NCI-H1092 treated with DMSO at 0.1 percent for 48 hours (cell line): ENCODE data around the gene RAPGEF1.

Experiments used
- DNase-seq: peaks from one replicate; lab custom pipeline; 2025; lab: John Stamatoyannopoulos, UW

The RAPGEF1 gene

DNA sequence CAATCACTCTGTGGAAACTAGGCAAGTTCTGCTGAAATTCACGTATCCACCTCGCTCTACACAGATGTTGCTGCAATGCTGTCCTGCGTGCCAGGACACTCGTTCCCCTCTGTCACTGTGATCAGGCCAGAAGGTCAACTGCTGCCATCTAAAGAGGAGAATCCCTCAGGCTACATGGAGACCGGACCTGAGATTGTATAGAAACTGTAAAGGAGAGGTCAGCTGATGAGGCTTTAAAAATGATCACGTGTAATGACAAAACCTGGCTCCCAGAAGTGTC lies 114.4 kb downstream of the RAPGEF1 start:
- no peak for DNase-seq

GRCh38 chr9:131624636-131625507 lies 115.0 kb downstream of the RAPGEF1 start:
- no peak for DNase-seq

- no peak for DNase-seq
Measured at GRCh38 chr9:131623655-131624330, 116.1 kb downstream of the RAPGEF1 start.

DNA sequence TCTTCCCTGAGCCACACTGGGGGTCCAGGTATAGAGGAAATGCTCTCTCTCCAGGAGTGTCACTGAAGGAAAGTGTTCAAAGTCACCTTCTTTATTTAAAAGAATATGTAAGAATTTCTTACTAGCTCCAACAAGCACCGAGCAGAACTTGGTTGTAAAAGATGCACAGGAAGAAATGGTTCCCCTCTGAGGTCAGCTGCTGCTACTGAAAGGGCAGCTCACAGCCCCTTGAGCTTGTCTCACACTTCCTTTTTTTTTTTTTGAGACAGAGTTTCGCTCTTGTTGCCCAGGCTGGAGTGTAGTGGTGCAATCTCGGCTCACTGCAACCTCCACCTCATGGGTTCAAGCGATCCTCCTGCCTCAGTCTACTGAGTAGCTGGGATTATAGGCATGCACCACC lies 117.4 kb downstream of the RAPGEF1 start:
- no peak for DNase-seq

DNA sequence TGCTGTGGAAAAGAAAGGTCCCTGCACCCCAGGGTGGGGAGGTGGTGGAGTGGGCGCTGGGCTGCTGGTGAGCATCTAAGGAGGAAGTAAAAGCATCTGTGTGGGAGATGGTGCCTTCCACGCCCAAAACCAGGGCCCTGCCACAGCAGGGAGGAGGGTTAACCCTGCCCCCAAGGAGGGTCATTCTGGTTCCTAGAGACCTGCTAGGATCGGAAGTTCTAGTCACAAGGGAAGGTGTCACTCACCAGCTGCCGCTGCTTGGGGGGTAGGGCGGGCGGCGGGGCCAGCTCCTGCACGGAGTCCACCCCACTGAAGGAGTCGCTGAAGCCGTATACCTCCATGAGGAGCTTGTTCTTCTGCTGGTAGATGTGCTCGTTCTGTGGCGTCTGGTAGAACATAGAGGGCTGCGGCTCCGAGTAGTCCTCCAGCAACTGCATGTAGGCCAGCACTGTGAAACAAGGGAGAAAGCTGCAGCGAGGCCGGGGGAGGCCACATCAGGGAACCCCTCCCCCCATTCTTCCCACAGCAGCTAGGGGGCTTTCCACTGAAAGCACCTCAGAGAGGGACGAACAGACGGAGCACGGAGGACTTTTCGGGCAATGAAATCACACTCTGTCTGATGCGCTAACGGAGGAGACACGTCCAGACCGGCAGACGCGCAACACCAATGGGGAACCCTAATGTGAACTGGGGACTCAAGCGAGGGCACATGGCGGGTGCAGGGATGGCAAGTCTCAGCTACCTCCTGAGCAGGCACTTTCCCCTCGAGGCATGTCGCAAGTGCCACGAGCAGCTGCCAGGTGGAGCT lies 118.1 kb downstream of the RAPGEF1 start:
- DNase-seq: no peak

- DNase-seq: no peak
Measured at GRCh38 chr9:131620764-131621520, 118.9 kb downstream of the RAPGEF1 start.

GRCh38 chr9:131619680-131620079 lies 120.2 kb downstream of the RAPGEF1 start:
- DNase-seq: no peak

GRCh38 chr9:131618785-131619184 lies 121.1 kb downstream of the RAPGEF1 start:
- no peak for DNase-seq

DNA sequence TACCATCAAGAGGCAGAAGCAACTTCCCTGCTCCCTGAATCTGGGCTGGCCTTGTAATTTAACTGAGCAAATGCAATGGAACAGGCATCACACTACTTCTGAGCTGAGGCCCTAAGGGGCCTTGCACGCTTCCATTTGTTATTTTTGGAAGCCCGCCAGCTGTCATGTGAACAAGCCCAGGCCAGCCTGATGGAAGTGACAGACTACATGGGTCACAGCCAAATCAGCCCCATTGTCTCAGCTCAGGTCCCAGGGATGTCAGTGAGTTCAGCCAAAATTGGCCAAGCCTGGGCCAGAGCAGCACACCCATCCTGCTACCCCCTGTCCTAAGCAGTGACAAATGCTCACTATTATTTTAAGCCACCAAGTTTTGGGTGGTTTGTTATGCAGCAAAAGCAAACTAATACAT lies 121.8 kb downstream of the RAPGEF1 start:
- DNase-seq: no peak

DNA sequence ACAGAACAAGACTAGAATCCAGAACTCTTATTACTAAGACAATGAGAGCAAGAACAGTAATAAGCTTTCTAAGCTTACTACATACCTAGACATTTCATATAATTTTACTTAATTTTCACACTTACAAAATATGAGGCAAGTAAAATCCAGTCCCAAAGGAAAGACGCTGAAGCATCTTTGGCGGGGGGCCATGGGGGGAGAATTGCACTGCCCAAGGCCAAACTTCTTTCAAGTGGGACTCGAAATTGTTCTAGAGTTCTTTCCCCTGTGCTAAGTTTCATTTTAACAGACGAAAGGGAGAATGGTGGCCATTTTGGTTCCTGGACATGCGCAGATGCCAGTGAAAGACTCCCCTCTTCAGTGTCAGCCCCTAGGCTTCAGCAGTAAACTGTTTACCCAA lies 122.3 kb downstream of the RAPGEF1 start:
- no peak for DNase-seq

GRCh38 chr9:131616983-131617604 lies 122.8 kb downstream of the RAPGEF1 start:
- DNase-seq: no peak

DNA sequence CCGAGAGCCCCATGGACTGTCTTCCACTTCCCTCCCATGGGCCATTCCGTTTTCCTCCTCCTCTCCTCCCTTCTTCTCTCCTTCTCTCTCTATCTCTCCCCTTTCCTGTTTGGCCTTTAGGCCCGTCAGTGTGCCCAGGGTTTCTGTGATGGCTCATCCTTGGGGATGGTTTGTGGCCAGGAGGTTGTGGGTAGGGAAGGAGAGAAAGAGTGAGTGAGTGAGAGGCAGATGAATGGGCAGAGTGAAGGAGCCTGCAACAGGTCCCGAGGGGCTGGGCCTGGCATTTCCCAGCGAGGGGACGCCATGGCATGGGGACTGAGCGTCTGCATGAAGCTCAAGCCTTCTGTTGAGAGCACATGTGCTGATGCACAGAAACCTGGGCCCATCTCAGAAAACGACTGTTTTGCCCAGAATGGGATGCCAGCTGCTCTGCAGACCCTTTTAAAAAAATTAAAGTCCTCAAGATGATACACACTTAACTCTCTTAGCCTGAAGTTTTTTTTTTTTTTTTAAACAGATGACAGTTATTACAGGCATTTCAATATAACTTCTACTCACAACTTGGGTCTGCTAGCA lies 125.4 kb downstream of the RAPGEF1 start:
- DNase-seq: no peak

GRCh38 chr9:131613921-131614320 lies 126.0 kb downstream of the RAPGEF1 start:
- DNase-seq: no peak

DNA sequence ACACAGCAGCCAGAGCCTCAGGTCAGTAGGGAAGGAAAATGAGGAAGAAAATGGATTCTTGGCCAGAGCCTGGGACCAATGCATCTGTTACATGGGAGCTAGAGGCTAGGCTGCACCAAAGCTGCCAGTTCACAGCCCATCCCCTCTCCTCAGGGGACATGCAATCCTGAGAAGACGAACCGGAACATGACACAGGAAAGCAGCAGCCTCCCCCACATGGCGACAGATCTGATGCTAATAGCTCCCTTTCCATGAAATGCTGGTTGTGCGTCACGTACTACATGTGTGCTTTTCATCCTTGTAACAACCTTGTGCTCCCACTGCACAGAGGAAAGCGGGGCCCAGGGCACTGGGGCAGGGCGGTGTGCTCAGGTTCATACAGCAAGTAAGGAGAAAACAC lies 127.0 kb downstream of the RAPGEF1 start:
- no peak for DNase-seq

DNA sequence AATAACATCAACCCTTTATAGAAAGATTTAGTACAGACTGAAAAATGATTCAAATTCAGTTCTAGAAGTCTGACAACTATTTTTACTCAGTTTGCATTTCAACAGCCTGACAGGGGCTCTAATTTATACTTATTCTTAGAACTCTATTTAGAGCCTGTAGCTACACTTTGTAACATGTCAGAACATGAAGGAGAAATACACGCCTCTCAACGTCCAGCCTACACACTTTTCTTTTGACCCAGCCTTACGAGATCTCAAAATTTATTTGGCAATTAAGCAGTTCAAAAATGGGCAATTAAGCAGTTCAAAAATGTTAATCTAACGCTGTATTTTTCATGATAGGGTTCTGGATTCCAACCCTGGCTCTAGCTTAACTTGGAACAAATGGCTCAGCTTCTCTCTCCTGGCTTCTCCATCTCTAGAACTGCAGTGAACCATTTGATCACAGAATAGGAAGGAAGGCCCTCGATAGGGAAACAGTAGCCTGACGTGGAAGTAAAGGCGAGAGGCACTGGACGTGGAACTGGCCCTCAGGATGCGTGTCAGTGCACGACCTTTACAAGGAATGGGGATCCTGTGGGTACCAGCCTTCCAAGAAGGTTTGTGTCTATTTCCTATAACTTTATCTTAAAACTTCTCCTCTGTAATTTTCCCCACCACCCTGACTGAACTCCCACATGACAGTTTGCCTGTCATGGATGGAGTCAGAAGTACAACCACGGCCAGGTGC lies 128.1 kb downstream of the RAPGEF1 start:
- no peak for DNase-seq

DNA sequence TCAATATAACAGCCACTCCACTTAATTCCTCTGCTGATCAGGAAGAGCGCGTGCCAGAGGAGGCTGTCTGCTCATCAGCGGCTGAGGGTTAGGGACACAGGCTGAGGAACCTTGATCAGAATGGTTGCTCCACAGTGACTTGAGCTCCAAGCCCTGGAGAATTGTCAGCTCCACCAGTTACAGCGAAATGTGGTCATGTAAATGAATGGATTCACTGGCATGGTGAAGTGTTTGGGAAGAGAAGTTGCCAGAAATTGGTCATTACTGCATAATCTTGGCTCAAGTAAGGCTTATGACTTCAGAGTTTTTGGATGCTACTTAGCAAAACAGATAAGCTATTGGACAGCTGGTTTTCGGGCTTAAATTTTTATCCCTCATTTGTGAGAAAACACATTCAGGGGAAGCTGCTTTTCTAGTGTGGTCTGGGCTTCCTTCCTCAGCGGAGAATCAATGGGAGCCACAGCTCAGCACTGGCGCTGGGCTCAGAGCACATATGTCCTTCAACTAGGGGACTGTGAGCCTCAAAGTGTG lies 129.6 kb downstream of the RAPGEF1 start:
- no peak for DNase-seq

GRCh38 chr9:131609099-131609830 lies 130.6 kb downstream of the RAPGEF1 start:
- DNase-seq: no peak

- no peak for DNase-seq
Measured at GRCh38 chr9:131608493-131609037, 131.3 kb downstream of the RAPGEF1 start.

DNA sequence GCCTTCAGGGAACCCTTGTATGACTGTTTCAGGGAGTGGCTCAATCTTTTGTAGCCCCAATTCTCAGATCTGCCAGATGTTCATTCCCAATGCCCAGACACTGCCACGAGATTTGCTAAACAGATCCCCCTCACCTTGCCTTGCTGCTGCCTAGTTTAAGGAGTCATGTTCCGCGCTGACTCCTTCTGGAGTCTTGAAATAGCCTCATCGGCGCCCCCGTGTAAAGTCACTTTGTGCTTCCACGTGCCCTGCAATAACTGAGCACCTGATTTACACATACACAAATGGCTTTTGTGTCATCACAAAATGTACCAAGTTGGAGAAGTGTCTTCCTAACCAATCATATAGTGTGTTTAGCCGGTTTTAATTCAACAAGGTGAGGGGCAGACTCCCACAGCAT lies 132.3 kb downstream of the RAPGEF1 start:
- no peak for DNase-seq
